ENCODE measurements around the gene PPDPF. TPM values are rescaled to one million over a fixed set of nuclear protein-coding genes. Genes with fewer than 3 reads are reported as not detected.

PPDPF gene
- total RNA-seq, 1 donor from 2014 or later = 793 TPM

DNA sequence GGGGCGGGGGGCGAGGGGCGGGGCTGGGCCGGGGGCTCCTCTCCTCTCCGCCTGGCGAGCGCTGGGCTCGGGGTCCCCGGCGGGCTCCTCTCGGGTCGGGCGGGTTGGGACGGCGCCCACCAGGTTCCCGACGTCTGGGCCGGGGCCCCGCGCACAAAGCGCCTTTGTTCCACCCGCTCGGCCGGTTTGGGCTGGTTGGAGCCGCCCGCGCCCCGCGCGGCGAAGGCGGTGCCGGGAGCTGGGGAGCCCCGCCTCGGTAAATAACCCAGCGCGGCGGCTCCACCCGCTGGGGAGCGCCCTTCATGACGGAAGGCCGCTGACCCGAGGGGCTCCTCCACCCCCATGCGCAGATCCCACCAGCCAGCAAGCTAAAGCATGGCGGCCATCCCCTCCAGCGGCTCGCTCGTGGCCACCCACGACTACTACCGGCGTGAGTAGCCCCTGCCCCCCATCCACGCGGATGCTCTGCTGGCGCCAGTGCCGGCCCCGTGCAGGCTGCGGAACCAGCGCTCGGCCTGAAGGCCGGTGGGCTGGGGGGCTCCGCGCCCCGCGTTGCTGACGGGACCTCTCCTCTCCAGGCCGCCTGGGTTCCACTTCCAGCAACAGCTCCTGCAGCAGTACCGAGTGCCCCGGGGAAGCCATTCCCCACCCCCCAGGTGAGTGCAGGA lies 503 bp downstream of the PPDPF start:
- DNase-seq (ENCODE audit: low spot score) = peak; percentile 86

DNA sequence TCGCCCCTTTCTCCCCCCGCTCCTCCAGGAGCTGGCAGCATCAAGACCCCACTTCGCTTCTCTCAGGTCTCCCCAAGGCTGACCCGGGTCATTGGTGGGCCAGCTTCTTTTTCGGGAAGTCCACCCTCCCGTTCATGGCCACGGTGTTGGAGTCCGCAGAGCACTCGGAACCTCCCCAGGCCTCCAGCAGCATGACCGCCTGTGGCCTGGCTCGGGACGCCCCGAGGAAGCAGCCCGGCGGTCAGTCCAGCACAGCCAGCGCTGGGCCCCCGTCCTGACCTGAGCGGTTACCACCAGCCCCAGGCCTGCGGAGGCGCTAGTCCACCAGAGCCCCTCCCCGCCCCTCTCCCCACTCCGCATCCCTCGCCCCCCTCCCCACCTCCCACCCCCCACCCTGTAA lies 1.0 kb downstream of the PPDPF start:
- DNase-seq (ENCODE audit: low spot score) = no peak

DNA sequence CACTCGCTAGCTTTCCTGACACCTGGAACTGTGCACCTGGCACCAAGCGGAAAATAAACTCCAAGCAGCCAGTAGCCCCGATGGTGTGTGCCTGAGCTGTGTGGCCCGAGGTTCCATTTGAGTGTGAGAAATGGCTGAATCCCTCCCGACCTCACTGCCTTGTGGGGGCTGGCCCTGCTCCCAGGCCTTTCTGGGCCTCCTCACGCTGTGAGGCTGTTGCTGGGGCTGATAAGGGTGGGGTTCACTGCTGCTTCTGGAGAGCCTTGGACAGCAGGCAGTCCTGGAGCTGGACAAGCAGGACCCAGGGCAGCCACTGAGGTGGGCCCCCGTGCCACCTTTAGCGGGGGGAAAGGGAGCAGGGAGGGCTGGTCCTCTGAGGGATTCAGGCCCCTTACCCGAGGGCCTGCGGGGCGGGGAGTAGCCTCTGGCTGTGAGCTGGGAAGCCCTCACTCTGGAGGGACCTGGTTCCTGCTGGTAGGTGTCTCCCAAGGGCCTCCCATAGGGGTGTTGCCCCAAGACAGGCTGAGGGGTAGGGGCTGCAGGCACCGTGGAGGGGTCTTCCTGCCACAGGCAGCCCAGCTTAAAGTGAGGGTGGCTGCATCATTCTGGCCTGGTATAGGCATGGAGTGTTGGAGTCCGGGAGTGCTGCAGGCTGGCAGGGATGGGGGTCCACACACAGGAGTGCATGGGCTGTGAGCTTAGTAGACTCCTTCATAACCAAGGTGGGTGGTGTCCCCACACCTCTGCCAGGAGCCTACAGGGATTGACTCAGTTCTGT lies 1.7 kb downstream of the PPDPF start:
- no peak for DNase-seq (ENCODE audit: low spot score)

DNA sequence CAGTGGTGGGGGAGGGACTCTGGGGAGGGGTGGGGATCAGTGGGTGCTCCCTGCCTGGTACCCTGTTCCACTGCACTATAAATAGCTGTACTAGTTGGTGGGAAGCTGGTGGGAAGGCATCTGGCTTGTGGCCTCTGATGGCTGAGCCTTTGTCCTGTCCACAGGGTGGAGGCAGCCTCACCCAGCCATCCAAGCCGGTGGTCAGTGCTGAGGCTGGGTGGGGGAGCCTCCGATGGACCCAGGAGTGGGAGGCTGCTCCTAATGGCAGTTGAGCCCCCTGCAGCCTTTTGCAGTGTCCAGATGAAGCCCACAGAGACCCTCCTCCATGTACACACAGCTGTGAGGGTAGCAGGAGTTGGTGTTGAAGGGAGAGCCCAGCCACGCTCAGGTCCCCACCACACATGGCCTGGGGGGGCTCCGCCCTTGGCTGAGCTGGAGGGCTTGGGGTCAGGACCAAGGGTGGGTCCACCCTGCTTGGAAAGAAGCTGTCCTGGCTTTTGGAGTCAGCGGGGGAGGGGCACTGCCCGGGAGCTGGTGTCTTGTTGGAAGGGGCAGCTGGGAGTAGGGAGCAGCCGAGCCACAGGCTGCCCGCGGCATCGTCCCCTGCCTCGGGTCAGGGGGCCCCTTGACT lies 2.5 kb downstream of the PPDPF start:
- DNase-seq (ENCODE audit: low spot score) = no peak

DNA sequence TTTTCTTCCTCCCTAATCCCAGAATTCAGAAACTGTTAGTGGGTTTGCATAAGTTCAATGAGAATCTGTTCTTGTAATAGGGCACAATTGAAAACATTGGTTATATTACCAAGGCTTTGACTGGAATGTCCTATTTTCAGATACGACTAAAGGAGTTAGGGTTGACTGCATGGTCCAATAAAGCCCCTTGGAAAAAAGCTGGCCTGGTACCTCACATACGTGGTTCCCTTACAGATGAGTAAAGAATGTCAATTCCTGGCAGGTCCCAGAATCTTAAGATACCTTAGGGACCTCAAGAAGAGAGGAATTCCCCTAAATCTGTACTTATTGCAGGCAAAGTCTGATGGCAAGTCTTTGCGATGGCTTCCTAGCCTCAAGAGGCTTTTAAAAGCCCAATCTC lies 4.6 kb downstream of the PPDPF start:
- no peak for DNase-seq (ENCODE audit: low spot score)

DNA sequence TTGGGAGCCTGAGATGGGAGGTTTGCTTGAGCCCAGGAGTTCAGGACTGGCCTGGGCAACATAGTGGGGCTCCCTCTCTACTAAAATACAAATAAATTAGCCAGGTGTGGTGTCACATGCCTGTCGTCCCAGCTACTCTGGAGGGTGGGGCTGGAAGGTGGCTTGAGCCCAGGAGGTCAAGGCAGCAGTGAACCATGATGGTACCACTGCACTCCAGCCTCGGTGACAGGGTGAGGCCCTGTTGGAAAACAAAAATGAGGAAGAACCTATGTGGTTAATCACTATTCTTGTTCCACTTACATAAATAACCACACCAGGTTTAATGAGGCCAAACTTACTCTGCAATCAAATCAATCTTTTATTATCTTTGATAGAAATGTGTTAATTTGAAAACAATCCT lies 5.4 kb downstream of the PPDPF start:
- peak; percentile 75 for DNase-seq (ENCODE audit: low spot score)

DNA sequence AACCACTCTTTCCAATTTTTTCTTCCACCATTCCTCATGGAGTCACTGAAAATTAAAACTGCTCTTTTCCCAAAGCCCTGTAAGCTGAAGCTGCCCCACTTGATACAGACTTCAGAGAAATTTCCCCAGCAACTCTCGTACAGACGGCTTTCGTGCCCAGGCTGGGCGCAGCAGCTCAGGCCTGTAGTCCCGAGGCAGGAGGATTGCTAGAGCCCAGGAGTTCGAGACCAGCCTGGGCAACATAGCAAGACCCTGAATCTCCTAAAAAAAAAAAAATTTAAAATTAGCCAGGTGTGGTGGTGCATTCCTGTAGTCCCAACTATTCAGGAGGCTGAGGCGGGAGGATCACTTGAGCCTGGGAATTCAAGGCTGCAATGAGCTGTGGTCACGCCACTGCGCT lies 6.6 kb downstream of the PPDPF start:
- no peak for DNase-seq (ENCODE audit: low spot score)

DNA sequence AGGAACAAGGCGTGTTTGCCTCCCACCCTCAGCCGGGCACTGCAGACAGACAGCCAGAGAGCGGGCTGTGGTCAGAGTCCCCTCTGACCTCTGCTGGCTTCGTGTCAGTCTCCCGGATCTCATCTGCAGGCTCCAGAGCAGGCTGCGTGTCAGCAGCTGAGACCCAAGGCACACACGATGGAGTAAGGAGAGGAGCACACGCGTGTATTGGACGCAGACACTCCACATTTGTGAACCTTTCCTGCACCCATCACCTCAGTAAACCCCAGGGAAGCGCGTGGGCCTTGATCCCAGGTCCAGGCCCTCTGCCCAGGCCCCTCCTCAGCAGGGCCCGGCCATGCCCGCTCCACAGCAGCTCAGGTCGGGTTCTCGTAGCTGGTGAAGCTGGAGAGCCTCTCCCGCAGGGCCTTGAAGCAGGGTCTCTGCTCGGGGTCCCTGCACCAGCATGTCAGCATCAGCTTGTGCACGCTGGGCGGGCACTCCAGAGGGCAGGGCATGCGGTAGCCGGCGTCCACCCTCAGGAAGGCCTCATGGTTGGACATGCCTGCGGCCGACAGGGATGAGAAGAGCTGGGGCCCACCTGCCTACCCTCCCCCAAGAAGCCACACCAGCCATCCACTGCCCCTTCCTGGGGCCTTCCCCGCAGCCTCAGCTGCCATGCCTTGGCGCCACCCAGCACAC lies 8.8 kb downstream of the PPDPF start:
- no peak for DNase-seq (ENCODE audit: low spot score)

DNA sequence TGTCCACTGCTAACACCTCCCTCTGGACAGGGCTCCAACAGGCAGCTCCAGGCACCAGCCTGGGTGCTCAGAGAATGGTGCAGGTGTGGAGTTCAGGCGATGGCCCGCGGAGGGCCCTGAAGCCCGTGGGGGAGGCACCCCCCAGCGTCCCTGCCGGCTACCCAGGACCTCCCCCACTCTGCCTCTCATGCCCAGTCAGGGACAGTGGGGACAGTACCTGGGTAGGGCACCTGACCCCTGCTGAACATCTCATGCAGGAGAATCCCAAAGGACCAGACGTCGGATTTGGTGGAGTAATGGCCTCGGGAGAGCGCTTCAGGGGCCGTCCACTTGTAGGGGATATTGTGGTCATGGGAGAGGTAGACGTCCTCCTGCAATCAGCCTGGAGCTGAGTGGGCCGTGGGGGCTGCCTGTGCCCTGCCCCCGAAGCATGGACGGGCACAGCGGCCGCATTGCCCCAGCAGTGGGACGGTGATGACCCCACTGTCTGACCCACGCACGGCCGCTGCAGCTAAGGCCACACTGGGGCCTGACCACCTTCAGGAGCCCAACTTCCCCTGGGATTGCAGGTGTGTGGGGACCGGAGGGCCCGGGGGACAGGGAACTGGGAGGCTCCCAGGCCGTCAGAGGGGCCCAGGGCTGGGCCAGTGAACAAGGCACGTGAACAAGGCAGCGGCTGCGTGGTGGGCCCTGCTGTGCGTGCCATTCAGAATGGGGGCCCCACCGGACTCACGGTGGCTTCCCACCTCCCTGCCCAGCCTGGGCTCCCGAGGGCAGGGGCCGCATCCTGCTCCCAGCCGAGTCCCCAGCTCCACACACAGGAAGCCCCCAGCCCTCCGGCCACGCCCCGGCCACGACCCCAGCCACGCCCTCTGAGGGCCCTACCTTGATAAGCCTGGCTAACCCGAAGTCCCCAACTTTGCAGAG lies 9.6 kb downstream of the PPDPF start:
- DNase-seq (ENCODE audit: low spot score) = no peak

DNA sequence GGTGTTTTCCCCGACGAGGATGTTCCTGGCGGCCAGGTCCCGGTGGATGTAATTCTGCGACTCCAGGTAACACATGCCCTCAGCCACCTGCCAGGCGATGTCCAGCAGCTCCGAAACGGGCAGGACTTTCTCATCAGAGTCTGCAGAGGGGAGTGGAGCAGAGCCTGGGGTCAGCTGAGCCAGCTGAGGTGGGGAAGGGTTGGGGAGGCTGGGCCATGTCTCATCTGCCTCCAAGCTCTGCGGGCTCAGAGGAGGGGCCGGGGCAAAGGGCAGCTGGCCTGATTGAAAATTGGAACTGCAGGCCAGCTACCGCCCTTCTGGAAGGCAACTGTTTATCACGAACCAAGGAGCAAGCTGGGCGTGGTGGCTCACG lies 10.2 kb downstream of the PPDPF start:
- DNase-seq (ENCODE audit: low spot score) = no peak

DNA sequence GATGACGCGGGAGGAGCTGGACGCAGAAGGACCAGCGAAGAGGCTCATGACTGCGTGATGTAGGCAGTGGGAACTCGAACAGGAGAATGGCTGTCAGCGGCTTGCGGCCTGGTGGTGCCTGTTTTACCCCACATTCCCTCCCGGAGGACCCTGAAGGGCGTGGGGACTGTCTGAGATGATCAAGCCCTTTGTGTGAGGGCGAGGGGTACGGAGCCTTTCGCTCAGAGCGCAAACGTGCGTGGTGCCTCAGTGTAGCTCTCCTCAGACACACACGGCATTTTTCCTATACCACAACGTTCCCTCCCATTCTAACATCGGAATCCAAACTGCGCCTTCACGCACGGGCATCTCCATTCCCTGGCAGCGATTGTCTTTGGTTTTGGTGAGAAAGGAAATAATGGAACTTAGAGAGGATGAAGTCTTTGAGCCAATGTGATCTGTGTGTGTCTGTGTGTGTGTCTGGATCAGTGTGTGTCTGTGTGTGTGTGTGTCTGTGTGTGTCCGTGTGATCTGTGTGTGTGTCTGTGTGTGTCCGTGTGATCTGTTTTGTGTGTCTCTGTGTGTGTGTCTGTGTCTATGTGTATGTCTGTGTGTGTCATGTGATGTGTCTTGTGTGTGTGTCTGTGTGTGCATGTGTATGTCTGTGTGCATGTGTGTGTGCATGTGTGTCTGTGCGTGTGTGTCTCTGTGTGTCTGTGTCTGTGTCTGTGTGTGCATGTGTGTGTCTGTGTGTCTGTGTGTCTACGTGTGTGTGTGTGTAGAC lies 11.3 kb downstream of the PPDPF start:
- no peak for DNase-seq (ENCODE audit: low spot score)

DNA sequence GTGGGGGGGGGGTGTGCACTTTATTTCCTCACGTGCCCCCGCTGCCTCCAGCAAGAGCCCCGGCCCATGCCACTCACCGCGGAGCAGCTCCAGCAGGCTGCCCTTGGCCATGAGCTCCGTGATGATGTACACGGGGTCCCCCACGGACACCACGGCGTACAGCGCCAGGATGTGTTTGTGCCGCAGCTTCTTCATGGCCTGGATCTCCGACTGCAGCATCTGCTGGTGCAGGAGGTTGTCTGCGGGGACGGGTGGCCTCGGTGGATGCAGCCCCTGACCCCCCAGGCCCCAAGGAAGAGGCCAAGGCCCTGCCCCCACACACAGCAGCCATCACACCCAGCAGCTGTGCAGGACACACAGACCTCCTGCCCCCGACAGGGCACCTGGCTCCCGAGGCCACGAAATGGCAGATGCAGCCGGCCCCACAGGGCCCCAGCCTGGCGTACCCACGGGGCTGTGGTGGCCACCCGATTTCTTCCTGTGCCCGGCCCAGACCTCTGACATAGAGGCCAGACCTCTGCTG lies 11.9 kb downstream of the PPDPF start:
- DNase-seq (ENCODE audit: low spot score) = no peak

DNA sequence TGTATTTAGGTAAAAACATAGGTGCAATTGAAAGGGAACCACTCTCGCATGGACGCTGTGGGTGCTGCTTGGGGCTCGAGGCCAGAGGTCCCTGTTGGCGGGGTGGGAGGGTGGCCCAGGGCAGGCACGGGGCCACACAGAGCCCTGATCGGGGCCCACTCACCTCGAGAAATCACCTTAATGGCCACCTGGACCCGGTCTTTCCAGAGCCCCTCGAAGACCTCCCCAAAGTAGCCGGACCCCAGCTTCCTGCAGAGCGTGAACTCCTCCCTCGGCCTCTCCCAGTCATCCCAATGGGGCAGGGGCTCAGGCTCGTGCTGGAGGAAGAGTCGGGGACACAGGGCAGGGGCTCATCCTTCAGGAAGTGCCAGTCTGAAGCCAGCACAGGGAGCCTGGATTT lies 12.8 kb downstream of the PPDPF start:
- no peak for DNase-seq (ENCODE audit: low spot score)

DNA sequence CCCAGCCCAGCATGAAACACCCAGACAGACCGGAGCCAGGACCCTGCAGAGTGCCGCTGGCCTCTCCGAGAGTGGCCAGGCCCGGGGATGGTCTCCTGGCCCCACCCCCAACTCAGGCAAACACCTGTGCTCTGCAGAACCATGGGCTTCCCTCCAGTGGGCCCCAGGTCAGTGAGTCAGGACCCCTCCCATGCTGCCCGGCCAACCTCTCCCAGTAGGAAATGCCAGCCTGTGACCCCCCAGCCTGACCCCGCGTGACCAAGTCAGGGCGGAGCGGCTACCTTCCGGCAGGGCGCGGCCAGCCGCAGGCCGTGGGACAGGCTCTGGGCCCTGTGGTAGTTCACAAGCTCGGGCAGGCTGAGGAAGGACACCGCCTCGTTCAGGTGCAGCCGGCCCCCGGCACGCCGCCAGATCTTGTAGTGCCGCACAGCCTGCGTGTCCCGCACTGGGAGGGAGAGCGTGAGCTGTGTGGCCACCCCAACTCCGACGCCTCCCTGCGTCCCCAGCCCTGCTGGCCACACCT lies 13.4 kb downstream of the PPDPF start:
- peak; percentile 73 for DNase-seq (ENCODE audit: low spot score)

DNA sequence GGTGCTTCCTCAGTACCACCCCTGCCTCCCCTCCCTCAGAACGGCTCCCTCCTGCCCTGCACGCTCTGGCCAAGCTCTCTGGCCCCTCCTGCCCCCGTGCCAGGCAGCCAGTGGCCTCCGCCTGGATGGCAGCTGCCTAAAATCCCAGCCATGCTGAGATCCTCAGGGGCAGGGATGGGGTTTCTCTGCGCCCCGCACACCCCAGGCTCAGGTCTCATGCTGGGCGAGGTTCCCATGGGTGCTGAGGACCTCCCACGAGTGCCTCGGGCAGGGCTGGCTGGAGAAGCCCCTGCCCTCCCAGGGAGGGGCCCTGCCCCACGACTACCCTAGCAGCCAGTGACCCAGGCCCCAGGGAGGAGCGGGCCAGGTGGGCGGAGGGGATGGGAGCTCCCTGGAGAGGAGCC lies 13.9 kb downstream of the PPDPF start:
- DNase-seq (ENCODE audit: low spot score) = no peak

DNA sequence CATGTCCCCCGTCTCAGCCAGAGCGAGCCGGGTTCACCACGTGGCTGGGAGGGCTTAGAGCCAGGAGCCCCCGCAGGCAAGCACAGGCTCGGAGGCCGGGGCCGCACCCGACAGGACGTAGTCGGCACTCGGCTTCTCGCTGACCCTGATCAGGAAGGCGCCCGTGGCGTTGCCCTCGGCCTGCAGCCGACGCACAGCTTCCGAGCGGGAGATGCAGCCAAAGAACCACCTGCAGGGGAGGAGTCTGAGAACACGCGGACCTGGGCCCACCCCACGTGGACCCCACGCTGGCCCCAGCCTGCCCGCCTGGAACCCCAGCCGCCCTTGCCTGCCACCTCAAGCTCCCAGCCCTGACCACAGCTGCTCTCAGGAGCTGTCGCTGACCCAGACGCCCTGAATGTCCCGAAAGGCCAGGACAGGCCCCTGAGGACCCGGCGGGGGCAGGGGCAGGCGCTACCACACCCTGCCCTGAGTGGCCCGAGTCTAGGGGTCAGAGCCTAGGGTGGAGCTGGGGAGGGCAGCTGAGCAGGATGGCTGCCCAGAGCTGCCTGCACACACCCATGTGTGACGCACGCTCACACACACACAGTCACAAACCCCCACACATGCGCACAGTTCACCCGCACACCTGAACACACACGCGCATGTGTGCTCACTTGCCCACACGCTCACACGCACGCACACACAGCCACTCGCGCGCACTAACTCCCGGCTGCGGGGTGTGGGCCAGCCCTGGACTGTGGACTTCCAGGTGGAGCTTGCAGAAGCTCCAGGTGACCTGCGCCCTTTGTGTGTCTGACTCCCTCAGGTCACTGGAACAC lies 14.5 kb downstream of the PPDPF start:
- DNase-seq (ENCODE audit: low spot score) = no peak

DNA sequence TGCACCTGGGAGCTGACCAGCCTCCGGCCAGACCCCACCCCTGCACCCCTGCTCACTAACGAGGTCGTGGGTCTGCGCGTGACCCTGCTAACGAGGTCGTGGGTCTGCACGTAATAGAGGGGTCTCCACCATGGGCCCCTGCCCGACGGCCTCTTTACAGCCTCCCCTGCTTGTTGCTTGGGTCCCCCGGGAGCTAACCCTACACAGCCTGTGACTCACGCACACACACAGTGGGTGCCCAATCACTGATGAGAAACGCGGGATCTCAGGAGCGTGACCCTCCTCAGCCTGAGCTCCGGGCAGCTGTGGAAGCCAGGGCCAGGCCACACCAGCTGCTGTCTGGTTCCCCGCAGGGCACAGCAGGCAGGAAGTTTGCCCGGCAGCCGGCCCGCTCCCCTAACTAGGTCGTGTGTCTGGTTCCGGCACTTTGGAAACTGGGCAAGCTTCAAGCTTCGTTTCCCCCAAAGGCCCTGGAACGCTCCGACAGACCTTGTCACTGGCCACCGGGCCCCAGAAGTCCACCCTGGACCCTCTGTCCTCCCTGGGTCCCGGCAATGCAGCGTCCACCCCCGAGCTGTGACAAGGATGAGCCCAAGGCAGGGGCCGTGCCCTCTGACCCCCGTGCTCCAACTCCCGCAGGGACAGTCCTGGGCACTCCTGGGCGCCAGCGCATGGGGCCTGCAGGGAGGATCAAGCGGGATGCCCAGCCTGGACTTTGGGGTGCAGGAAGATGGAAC lies 15.8 kb downstream of the PPDPF start:
- no peak for DNase-seq (ENCODE audit: low spot score)

DNA sequence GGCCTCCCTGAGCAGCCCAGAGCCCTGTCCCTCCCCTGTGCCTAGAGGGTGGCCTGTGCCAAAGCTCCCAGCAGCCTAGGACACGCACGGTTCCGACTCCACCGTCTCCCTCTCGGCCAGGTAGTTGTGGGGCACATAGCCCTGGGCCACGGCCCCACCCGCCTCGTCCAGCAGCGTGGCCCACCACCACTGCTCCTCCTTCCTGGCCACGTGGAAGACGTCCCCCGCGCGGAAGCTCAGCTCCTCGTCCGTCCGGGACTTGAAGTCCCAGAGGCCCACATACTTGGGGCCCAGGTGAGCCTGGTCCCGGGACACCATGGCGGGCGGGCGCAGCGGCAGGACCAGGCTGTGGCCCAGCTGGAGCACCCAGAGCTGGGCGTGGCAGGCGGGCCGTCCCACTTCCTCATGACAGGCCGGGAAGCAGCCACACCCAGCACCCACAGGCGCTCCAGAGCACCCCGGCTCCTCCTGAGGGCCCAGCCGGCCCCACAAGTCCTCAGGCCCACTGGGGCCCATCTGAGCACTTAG lies 16.5 kb downstream of the PPDPF start, which contains the start of gene PTK6:
Gene PTK6, minus strand, starts transcription at position 380 of the 528 bp plus-strand sequence. Its CDS starts 62 bp downstream, at position 318.
- DNase-seq (ENCODE audit: low spot score) = peak; percentile 62
